Stimulated activated CD4-positive, alpha-beta T cell treated with anti-CD3 and anti-CD28 coated beads, Interleukin-12 subunit alpha, Interleukin-12 subunit beta, amount 100 ng/mL, for 24 hours (primary cell): ENCODE results near the gene ACE.

ENCODE experiments used
- DNase-seq, 2 experiments: peaks; one replicate each; pipeline ENCODE4 v3.0.0-alpha.2; 2020; ENCODE audit warnings: low read depth in 2 of 2

Gene ACE

GRCh38 chr17:63491413-63491812 lies 14.6 kb downstream of the ACE start:
- DNase-seq, result no peak

GRCh38 chr17:63491977-63492618 lies 15.2 kb downstream of the ACE start:
- DNase-seq, result no peak

- no peak for DNase-seq
Observed at GRCh38 chr17:63492940-63493339, 16.1 kb downstream of the ACE start.

- DNase-seq, result no peak
Observed at GRCh38 chr17:63493411-63493810, 16.6 kb downstream of the ACE start.

GRCh38 chr17:63494300-63494928 lies 17.6 kb downstream of the ACE start:
- DNase-seq, result no peak

GRCh38 chr17:63495491-63495890 lies 18.6 kb downstream of the ACE start:
- DNase-seq, result no peak

GRCh38 chr17:63496177-63496576 lies 19.3 kb downstream of the ACE start:
- no peak for DNase-seq

GRCh38 chr17:63496663-63497400 lies 20.0 kb downstream of the ACE start:
- DNase-seq, result no peak

- DNase-seq, result no peak
Observed at GRCh38 chr17:63497708-63498483, 21.0 kb downstream of the ACE start.

- no peak for DNase-seq
Observed at GRCh38 chr17:63498626-63499195, 21.9 kb downstream of the ACE start.

- no peak for DNase-seq
Observed at GRCh38 chr17:63500543-63501390, 23.9 kb downstream of the ACE start.

- no peak for DNase-seq
Observed at GRCh38 chr17:63503341-63503705, 26.5 kb downstream of the ACE start.

GRCh38 chr17:63504261-63504660 lies 27.4 kb downstream of the ACE start:
- no peak for DNase-seq

GRCh38 chr17:63505341-63505740 lies 28.5 kb downstream of the ACE start:
- DNase-seq, result no peak

- DNase-seq, result no peak
Observed at GRCh38 chr17:63506627-63507026, 29.8 kb downstream of the ACE start.

- no peak for DNase-seq
Observed at GRCh38 chr17:63511331-63511730, 34.5 kb downstream of the ACE start.

GRCh38 chr17:63512388-63512787 lies 35.5 kb downstream of the ACE start:
- no peak for DNase-seq

GRCh38 chr17:63512896-63513644 lies 36.2 kb downstream of the ACE start:
- DNase-seq, result no peak

GRCh38 chr17:63514477-63514876 lies 37.6 kb downstream of the ACE start:
- DNase-seq, result no peak

GRCh38 chr17:63514974-63515373 lies 38.1 kb downstream of the ACE start:
- no peak for DNase-seq
